ENCODE measurements around the gene WFS1.

Gene WFS1

DNA sequence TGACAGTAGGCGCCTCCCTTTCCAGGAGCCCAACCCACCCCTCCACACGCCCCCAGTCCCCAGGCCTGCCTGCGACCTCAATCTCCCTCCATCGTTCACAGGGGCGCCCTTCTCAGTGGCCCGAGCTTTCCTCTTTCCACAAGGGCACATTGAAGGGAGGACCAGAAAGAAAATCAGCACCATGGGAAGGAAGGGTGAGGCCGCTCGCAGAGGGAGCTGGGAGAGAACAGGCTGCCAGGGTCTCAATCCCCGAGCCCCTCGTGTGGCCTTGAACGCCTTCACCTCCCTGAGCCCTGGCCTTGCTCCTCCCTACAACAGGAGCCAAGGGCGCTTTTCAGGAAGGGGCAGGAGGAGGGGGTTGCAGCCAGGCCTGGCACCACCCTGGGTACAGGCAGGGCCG, 66.5 kb downstream of the WFS1 start:
- DNase-seq (ENCODE audit: low read depth in 2 of 3, low spot score in 1 of 3), result no peak

DNA sequence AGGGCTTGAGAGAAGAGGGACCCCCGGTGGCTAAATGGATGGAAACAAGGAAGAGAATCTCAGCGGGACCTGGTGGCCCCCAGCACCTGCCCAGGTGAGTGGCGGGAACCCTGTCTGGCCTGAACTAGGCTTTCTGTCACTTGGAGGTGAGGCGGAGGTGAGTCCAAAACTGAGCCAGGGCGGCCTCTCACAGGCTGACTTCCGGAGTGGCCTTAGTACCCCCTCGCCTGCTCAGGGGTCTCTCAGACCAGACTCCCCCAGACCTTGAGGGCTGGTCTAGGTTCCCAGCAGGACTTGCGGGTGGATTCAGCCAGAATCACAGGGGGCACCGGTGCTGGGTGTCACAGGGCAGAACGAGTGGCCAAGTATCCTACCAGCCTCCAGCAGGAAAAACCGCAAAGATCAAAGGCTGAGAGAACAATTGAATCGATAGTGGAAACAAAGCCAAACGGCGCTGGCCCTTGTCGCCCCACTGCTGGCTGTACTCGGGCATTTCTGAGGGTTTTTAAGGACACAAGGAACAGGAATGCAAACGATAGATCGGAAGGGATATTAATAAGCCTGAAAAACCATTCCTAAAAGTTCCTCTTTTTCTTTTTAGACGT, 67.8 kb downstream of the WFS1 start:
- no peak for DNase-seq (ENCODE audit: low read depth in 2 of 3, low spot score in 1 of 3)

GRCh38 chr4:6338175-6338950, 68.7 kb downstream of the WFS1 start:
- no peak for DNase-seq (ENCODE audit: low read depth in 2 of 3, low spot score in 1 of 3)

DNA sequence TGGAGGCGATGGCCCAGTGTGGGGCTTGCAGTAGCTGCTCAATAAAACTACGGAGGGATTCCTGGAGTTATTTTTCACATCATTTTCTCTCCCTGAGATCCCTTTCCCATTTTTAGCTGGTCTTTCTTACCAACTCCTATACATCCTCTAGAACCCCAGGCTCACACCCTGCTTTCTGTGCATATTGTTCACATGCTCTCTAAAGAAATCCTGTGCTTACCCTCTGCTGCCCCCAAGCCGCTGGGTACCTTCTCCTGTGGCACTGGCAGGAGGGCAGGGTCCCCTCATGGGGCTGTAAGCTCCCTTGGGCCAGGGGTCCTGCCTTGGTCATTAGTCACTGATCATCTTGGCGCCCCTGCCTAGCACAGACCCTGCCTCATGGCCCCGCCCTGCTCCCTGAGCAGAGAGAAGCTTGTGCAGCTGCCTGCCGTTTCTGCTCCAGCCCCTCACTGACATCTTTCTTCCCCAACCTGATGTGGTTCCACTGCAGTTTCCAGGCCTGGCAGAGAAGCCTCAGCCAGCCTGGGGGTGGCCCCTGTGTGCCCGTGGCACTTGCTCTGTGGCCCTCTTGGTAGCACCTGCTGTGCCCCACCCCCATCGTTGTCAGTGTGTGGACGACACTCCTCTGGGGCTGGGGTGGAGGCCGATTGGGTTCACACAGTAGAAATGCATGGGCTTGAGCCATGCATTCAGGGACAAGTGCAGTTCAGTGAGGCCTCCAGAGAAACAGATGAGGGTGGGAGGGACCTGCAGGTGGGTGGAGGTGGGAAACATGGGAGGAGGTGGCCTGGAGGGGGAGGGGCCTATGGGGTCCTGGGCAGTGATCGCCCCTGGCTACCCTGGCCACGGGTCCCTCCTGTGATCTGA, 69.5 kb downstream of the WFS1 start:
- DNase-seq (ENCODE audit: low read depth in 2 of 3, low spot score in 1 of 3), result no peak

DNA sequence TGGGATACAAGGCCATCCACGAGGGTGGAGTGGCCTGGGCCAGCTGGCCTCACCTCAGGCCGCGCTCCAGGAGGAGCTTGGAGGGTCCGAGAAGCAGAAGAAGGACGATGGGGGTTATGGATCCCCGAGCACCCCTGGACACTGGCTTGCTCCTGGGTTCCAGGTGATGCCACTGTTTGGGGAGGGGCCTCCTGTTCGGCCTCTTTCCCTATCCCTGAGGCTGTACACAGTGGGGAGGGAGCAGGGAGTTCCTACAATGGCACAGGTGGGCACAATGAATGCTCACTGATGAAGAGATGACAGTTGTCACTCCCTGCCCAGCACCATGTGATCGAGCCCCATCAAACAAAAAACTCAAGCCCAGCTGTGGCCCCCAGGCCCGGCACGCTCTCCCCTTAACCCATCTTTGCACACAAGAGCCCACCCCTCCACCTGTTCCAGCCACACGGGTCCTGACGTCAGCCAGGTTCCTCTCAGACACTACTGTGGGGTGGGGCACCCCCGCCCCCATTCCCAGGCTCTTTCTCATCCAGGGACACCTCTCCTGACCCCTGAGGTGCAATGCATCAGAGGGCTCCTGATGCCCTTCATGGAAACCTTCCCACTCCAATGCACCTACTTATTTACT, 70.3 kb downstream of the WFS1 start:
- DNase-seq (ENCODE audit: low read depth in 2 of 3, low spot score in 1 of 3), result no peak

DNA sequence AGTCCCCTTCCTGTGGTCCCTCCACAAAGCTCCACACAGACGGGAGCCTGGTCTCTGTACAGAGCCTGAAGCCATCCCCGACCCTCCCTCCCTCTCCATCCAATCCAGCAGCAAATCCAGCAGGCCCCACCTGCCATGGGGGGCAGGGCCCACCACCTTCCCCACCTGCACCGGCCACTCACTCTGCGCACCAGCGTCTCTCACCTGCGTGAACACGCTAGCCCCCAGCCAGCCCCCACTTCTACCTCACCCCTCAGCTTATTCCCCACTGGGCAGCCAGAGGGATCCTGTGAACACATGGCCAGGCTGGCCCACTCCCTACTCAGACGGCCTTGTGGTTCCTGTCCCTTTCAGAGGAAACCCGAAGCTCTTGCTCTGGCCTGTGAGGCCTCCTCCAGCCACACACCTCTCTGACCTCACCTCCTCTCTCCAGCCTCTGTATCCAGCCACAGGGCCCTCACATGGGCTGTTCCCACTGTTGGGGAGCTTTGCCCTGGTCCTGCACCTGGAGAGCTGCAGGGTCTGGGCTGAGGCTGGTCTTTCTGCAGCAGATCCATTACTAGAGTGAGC, 70.9 kb downstream of the WFS1 start:
- DNase-seq (ENCODE audit: low read depth in 2 of 3, low spot score in 1 of 3), result no peak

GRCh38 chr4:6341696-6342095, 72.0 kb downstream of the WFS1 start:
- DNase-seq (ENCODE audit: low read depth in 2 of 3, low spot score in 1 of 3), result no peak

- no peak for DNase-seq (ENCODE audit: low read depth in 2 of 3, low spot score in 1 of 3)
These were observed 73.1 kb downstream of the WFS1 start for GRCh38 chr4:6342530-6343293.

DNA sequence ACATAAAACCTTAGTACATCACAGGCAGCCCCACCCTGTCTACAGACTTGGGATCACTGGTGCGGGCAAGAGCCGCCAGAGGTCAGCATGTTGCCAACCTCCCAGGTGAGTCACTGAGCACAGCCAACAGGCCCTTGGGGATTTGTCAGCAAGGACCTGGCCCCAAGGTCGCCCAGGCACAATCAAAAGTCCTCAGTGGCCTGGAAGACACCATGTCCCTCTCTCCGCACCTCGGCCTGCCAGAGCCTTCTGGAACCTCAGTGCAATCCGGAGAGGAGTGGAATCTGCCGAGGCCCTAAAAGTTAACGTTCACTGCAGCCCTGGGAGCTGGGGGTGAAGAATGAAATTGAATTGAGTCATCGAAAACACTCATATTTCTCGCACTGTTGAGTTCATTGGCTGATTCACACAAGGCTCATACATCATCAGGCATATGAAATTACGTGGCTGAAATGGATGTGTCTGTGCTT, 74.3 kb downstream of the WFS1 start:
- DNase-seq (ENCODE audit: low read depth in 2 of 3, low spot score in 1 of 3), result no peak

DNA sequence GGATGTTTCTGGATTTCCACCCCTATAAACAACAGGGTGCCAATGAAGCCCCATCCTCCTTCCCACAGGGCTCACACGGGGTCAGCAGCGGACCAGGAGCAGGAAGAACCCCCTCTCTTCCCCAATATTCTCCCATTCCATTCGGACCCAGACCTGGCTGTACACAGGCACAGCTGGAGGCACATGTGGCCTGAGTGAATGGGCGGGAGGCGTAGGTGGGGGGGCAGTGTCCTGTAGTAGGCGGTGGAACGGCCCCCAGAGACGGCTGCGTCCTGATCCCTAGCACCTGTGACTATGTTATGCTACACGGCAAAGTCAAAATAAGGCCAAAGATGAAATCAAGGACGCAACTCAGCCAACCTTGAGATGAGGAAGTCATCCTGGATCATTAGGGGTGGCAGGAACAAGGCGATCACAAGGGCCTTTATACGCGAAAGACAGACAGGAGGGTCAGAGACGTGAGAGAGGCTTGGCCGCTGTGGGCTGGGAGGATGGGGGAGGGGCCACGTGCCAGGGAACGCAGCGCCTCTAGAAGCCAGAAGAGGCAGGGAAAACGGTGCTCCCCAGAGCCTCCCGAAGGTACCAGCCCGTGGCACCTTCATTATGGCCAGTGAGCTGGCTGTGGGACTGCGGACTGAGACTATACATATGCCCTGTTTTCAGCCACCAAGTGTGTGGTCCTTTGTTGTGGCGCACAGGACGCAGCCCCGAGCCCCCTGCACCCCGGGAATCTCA, 75.6 kb downstream of the WFS1 start:
- DNase-seq (ENCODE audit: low read depth in 2 of 3, low spot score in 1 of 3), result no peak

- no peak for DNase-seq (ENCODE audit: low read depth in 2 of 3, low spot score in 1 of 3)
These were observed 76.2 kb downstream of the WFS1 start for GRCh38 chr4:6345866-6346265.

GRCh38 chr4:6346373-6347110, 76.9 kb downstream of the WFS1 start:
- DNase-seq (ENCODE audit: low read depth in 2 of 3, low spot score in 1 of 3), result no peak

DNA sequence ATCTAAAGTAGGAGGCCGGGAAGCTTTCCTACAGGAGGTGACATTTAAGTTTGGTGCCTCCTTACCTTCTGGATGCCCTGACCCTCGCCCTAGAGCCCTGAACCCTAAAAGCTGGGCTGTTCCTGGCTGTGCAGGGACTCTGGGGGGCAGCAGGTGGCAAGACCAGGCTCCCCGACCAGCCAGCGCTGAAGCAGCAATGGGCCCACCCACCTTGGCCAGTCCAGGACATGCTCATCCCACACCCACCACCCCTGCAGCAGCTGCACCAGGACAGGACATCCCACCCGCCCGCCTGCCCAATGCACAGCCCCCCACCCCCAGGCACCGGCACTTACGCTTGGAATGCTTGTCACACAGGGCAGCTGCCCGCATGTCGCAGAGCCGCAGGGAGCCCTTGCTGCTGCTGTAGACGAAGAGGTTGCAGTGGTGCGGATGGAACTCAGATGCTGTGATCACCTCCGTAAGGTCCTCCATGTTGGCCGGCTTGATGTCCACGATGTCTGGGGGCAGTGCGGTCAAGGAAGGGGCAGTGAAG, 77.9 kb downstream of the WFS1 start:
- no peak for DNase-seq (ENCODE audit: low read depth in 2 of 3, low spot score in 1 of 3)

- DNase-seq (ENCODE audit: low read depth in 2 of 3, low spot score in 1 of 3), result no peak
These were observed 78.8 kb downstream of the WFS1 start for GRCh38 chr4:6348408-6348807.

- DNase-seq (ENCODE audit: low read depth in 2 of 3, low spot score in 1 of 3), result no peak
These were observed 80.4 kb downstream of the WFS1 start for GRCh38 chr4:6349896-6350603.

DNA sequence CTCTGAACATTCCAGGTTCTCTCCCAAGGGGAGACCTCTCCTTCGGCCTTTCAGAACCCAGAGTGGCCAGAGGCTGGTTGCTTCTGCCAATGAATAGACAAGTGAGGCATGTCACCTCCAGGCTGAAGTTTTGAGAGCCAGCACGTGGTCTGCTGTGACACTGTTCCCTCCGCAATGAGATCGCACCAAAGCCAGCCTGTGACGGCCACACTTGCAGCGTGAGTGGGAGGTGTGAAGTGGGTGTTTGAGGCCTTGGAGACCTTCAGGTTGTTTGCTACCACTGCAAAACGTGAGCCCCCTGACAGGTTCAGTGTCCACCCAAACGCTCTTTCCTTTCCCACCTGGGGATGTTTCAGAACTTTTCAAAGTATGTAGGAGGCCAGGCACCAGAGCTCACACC, 81.0 kb downstream of the WFS1 start:
- no peak for DNase-seq (ENCODE audit: low read depth in 2 of 3, low spot score in 1 of 3)

DNA sequence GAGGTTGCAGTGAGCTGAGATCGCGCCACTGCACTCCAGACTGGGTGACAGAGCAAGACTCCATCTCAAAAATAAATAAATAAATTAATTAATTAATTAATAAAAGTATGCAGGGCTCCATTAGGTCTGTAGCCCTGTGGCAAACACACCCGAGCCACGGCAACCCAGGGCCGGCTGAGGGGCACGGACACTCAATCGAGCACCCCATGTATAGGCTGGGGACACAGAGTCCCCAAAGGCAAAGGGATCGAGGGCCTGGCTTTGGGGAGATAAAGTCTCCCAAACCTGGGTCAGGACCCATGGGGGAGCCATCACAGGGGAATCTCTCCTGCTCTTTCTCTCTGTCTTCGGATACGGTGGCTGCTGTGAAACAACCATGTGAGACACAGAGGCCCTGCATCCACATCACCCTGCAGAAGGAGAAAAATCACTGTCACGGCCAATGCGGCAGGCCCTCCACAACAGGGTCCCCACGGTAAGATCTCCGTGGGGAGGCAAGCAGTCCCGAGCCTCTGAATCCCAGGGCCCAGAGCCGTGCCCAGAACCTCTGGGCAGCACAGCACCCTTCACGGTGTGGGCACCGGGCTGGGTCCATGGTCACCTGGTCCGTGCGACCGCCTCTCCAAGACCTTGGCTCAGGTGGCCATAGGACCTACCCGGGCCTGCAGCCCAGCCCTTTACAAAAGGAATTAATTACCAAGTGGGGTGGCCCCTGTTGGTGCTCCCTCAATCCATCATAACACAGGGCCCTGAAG, 81.8 kb downstream of the WFS1 start:
- no peak for DNase-seq (ENCODE audit: low read depth in 2 of 3, low spot score in 1 of 3)

Measured in stimulated activated CD4-positive, alpha-beta T cell treated with anti-CD3 and anti-CD28 coated beads, Interleukin-12 subunit alpha, Interleukin-12 subunit beta, amount 100 ng/mL, for 48 hours (primary cell).